Sigmoid colon (tissue), 4 donors: ENCODE data around the gene ZNF451.

ENCODE experiments used
- EP300 ChIP-seq, 4 donors: sonication (generic); formaldehyde crosslinking; IDR thresholded peaks; one replicate each; pipeline ENCODE4 v1.6.1; 2017; ENCODE audit warnings: antibody characterized with exemption in 4 of 4
- POLR2A ChIP-seq, 2 donors: fragments of 450-650 bp; IDR thresholded peaks; one replicate each; pipeline ENCODE4 v1.6.1; 2016; ENCODE audit warnings: antibody characterized with exemption in 2 of 2, mild to moderate bottlenecking in 2 of 2, moderate library complexity in 2 of 2
- TF ChIP-seq, protein P1 (sequence below), 4 experiments: fragments of 450-650 bp in 3 of 4; fragments of 200-600 bp in 1 of 4; IDR thresholded peaks; one replicate each; pipeline ENCODE4 v1.5.1; 2016 to 2019; ENCODE audit warnings: antibody characterized with exemption in 4 of 4, mild to moderate bottlenecking in 3 of 4, moderate library complexity in 2 of 4

DNA sequence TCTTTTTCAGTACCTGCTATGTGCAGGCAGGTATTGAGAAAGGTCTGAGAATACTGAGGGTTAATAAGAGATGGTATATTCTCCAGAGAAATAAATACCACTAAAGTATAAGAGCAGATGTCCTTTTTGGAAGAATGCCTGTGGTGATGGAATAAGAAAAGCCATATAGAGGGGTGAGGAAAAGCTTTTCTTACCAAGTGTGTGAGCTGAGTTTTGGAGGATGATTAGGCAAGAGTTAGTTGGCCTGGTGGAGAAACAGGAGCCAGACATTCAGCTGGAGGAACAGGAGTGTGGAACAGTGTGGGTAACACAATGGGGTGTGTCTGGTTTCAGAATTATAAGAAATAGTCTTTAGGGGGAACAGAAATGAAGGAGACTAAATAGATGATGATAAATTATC, 19.9 kb downstream of the ZNF451 start:
- TF ChIP-seq, protein P1, sequence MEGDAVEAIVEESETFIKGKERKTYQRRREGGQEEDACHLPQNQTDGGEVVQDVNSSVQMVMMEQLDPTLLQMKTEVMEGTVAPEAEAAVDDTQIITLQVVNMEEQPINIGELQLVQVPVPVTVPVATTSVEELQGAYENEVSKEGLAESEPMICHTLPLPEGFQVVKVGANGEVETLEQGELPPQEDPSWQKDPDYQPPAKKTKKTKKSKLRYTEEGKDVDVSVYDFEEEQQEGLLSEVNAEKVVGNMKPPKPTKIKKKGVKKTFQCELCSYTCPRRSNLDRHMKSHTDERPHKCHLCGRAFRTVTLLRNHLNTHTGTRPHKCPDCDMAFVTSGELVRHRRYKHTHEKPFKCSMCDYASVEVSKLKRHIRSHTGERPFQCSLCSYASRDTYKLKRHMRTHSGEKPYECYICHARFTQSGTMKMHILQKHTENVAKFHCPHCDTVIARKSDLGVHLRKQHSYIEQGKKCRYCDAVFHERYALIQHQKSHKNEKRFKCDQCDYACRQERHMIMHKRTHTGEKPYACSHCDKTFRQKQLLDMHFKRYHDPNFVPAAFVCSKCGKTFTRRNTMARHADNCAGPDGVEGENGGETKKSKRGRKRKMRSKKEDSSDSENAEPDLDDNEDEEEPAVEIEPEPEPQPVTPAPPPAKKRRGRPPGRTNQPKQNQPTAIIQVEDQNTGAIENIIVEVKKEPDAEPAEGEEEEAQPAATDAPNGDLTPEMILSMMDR (IDR thresholded peaks at IDR 0.05), result no peak
- TF ChIP-seq EP300 (IDR thresholded peaks at IDR 0.05) (no peak), POLR2A (IDR thresholded peaks at IDR 0.05) (no peak)
